Esophagus muscularis mucosa (tissue), 4 donors: ENCODE measurements around the gene EN1.

Experiments used
- CTCF ChIP-seq, 3 experiments: fragments of 200-600 bp in 2 of 3; fragments of 450-650 bp in 1 of 3; sonication (generic) in 2 of 3; IDR thresholded peaks; one replicate each; pipeline ENCODE4 v1.5.1; 2017 to 2019; ENCODE audit warnings: antibody characterized with exemption in 3 of 3, mild to moderate bottlenecking in 2 of 3, moderate library complexity in 1 of 3
- EP300 ChIP-seq: sonication (generic); formaldehyde crosslinking; IDR thresholded peaks from one replicate; pipeline ENCODE4 v1.6.1; 2017; ENCODE audit warnings: antibody characterized with exemption
- POLR2A ChIP-seq: fragments of 450-650 bp; IDR thresholded peaks from one replicate; pipeline ENCODE4 v1.6.1; 2017; ENCODE audit warnings: antibody characterized with exemption, moderate library complexity, mild to moderate bottlenecking, low read depth

GRCh38 chr2:118794546-118794945 lies 52.9 kb downstream of the EN1 start:
- TF ChIP-seq CTCF (IDR thresholded peaks at IDR 0.05) (no peak), POLR2A (no peak), EP300 (no peak)
